Activated CD8-positive, alpha-beta T cell treated with anti-CD3 and anti-CD28 coated beads for 36 hours (primary cell): Measurements from ENCODE around the gene SRP14. TPM values are rescaled to one million over a fixed set of nuclear protein-coding genes. Genes with fewer than 3 reads are reported as not detected.

ENCODE experiments used
- ATAC-seq: fragments of 200-7000 bp; cut with Tn5 transposase; one replicate; pipeline ENCODE4 v1.10.0; 2021; ENCODE audit warnings: mild to moderate bottlenecking, moderate library complexity
- CTCF ChIA-PET: fragments of 350-600 bp; sonication (Branson Sonifier 250); formaldehyde crosslinking; loops from one replicate; lab custom pipeline; 2021; ENCODE audit warnings: antibody characterized with exemption; lab: Charles Lee
- POLR2A ChIA-PET: fragments of 350-600 bp; sonication (Branson Sonifier 250); formaldehyde crosslinking; loops from one replicate; lab custom pipeline; 2021; ENCODE audit warnings: antibody characterized with exemption; lab: Charles Lee
- DNase-seq: peaks from one replicate; pipeline ENCODE4 v3.0.0-alpha.2; 2020
- H3K27ac Mint-ChIP-seq: one replicate; pipeline ENCODE4 v1.8.0; 2021; ENCODE audit warnings: mild to moderate bottlenecking, mixed read lengths
- H3K27me3 Mint-ChIP-seq: one replicate; pipeline ENCODE4 v1.8.0; 2021; ENCODE audit warnings: mixed read lengths
- H3K36me3 Mint-ChIP-seq: one replicate; pipeline ENCODE4 v1.8.0; 2021; ENCODE audit warnings: low read depth, mixed read lengths
- H3K4me1 Mint-ChIP-seq: one replicate; pipeline ENCODE4 v1.8.0; 2021; ENCODE audit warnings: low read depth, mixed read lengths
- H3K4me3 Mint-ChIP-seq: one replicate; pipeline ENCODE4 v1.8.0; 2021; ENCODE audit warnings: mild to moderate bottlenecking, moderate library complexity, mixed read lengths
- H3K9me3 Mint-ChIP-seq: one replicate; pipeline ENCODE4 v1.8.0; 2021; ENCODE audit warnings: mixed read lengths
- intact Hi-C: fragments of 100-400 bp; cut with micrococcal nuclease; formaldehyde crosslinking; loops from one replicate; pipeline ENCODE4 v1.10.0; 2022
- total RNA-seq, 2 experiments: library from RNA; stranded (reverse); gene quantifications; one replicate each; pipeline ENCODE4 v1.2.3, GENCODE V29; 2021
- TF ChIP-seq, protein P1 (sequence below): fragments of 200-600 bp; IDR thresholded peaks from one replicate; pipeline ENCODE4 v1.8.0; 2022; ENCODE audit warnings: antibody characterized with exemption, mild to moderate bottlenecking

Gene SRP14
- total RNA-seq, 2 experiments from 2014 or later, result 147 to 152 TPM

DNA sequence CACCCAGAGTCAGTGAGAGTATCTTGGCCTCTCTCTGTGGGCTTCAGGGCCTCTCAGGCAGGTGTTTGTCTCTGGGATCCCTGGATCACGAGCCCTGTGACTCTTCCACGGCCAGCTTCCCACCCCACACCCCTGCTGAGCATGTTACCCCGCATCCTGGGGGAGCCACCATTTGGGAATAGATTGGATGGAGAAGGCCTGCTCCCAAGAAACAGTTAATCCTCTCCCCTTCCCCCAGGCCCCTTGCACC is 15.5 kb upstream of the SRP14 start:
- intact Hi-C loops, result no loop called here
- no peak for DNase-seq
- Mint-ChIP-seq H3K27me3 (no peaks in the 10 kb centered on the region), H3K4me1 (peaks cover 77% of the 10 kb centered on the region), H3K27ac (peak overlapping the region; percentile 78), H3K9me3 (no peaks in the 10 kb centered on the region), H3K36me3 (peaks cover 8% of the 10 kb centered on the region), H3K4me3 (no peak overlapping the region)
- TF ChIP-seq, protein P1, sequence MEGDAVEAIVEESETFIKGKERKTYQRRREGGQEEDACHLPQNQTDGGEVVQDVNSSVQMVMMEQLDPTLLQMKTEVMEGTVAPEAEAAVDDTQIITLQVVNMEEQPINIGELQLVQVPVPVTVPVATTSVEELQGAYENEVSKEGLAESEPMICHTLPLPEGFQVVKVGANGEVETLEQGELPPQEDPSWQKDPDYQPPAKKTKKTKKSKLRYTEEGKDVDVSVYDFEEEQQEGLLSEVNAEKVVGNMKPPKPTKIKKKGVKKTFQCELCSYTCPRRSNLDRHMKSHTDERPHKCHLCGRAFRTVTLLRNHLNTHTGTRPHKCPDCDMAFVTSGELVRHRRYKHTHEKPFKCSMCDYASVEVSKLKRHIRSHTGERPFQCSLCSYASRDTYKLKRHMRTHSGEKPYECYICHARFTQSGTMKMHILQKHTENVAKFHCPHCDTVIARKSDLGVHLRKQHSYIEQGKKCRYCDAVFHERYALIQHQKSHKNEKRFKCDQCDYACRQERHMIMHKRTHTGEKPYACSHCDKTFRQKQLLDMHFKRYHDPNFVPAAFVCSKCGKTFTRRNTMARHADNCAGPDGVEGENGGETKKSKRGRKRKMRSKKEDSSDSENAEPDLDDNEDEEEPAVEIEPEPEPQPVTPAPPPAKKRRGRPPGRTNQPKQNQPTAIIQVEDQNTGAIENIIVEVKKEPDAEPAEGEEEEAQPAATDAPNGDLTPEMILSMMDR, result no peak
- ChIA-PET POLR2A (interaction anchor here (0.5 to 1.7 kb wide), 5 partner anchors 9 to 129 kb away, joined by 3 to 4 read pairs (median 3); no protein-coding TSS in a partner anchor), CTCF (interaction anchor here (0.9 to 5.6 kb wide), 10 partner anchors 7 to 60 kb away, joined by 3 to 31 read pairs (median 5); partner anchors contain the start of genes BMF and SRP14)
- no peak for ATAC-seq

- TF ChIP-seq, protein P1, result no peak
- peak; percentile 74 for DNase-seq
- POLR2A ChIA-PET, result interaction anchor here (0.5 to 1.7 kb wide), 5 partner anchors 9 to 129 kb away, joined by 3 to 4 read pairs (median 3); no protein-coding TSS in a partner anchor
- no peaks in the 10 kb centered on the region for H3K27me3 Mint-ChIP-seq
- peak overlapping the region; percentile 65 for H3K27ac Mint-ChIP-seq
- peak; percentile 63 for ATAC-seq
- no peak overlapping the region for H3K4me3 Mint-ChIP-seq
- H3K36me3 Mint-ChIP-seq, result peaks cover 12% of the 10 kb centered on the region
- no peaks in the 10 kb centered on the region for H3K9me3 Mint-ChIP-seq
- intact Hi-C loops, result no loop called here
- H3K4me1 Mint-ChIP-seq, result peaks cover 81% of the 10 kb centered on the region
- CTCF ChIA-PET, result interaction anchor here (1.0 to 5.6 kb wide), 8 partner anchors 9 to 61 kb away, joined by 3 to 31 read pairs (median 5); partner anchors contain the start of gene SRP14
These were observed 15.0 kb upstream of the SRP14 start for GRCh38 chr15:40053831-40054604.

GRCh38 chr15:40053079-40053830 is 14.3 kb upstream of the SRP14 start:
- DNase-seq, result no peak
- H3K9me3 Mint-ChIP-seq, result no peaks in the 10 kb centered on the region
- ATAC-seq, result no peak
- POLR2A ChIA-PET, result interaction anchor here (1.0 kb wide), 2 partner anchors 31 to 45 kb away, joined by 3 read pairs; no protein-coding TSS in a partner anchor
- H3K27me3 Mint-ChIP-seq, result no peaks in the 10 kb centered on the region
- CTCF ChIA-PET, result interaction anchor here (1.0 to 5.6 kb wide), 8 partner anchors 8 to 266 kb away, joined by 3 to 31 read pairs (median 6); partner anchors contain the start of gene SRP14
- TF ChIP-seq, protein P1, result no peak
- H3K27ac Mint-ChIP-seq, result peak overlapping the region; percentile 65
- intact Hi-C loops, result no loop called here
- H3K4me1 Mint-ChIP-seq, result peaks cover 81% of the 10 kb centered on the region
- H3K36me3 Mint-ChIP-seq, result peaks cover 12% of the 10 kb centered on the region
- no peak overlapping the region for H3K4me3 Mint-ChIP-seq

- ChIA-PET POLR2A (interaction anchor here (0.9 to 1.3 kb wide), 4 partner anchors 21 to 56 kb away, joined by 3 to 4 read pairs (median 3); partner anchors contain the start of gene BMF), CTCF (interaction anchor here (0.8 to 5.6 kb wide), 7 partner anchors 44 to 267 kb away, joined by 3 to 31 read pairs (median 6); no protein-coding TSS in a partner anchor)
- no peak overlapping the region for H3K4me3 Mint-ChIP-seq
- TF ChIP-seq, protein P1, result no peak
- H3K36me3 Mint-ChIP-seq, result peaks cover 16% of the 10 kb centered on the region
- peaks cover 81% of the 10 kb centered on the region for H3K4me1 Mint-ChIP-seq
- no peak for ATAC-seq
- no peak for DNase-seq
- peak overlapping the region; percentile 31 for H3K27ac Mint-ChIP-seq
- intact Hi-C loops, result no loop called here
- H3K27me3 Mint-ChIP-seq, result no peaks in the 10 kb centered on the region
- no peaks in the 10 kb centered on the region for H3K9me3 Mint-ChIP-seq
These were observed 13.6 kb upstream of the SRP14 start for GRCh38 chr15:40052604-40053003.
